K562 (cell line): ENCODE measurements around the gene MUSK. TPM values are rescaled to one million over a fixed set of nuclear protein-coding genes. Genes with fewer than 3 reads are reported as not detected.

Experiments
- ATAC-seq: fragments of 200-7000 bp; cut with Tn5 transposase; 3 replicates; pipeline ENCODE4 v1.9.1; 2020; ENCODE audit warnings: moderate library complexity
- BruUV-seq: library from RNA; stranded (reverse); fragments of 400-500 nt; replicated peaks from 2 replicates; lab custom pipeline; 2021; lab: Mats Ljungman, UMichigan
- CTCF ChIA-PET: fragments of 300-600 bp; formaldehyde crosslinking; extraction: SDS; loops from one replicate; lab custom pipeline; 2021; ENCODE audit warnings: low intra/inter-chr PET ratio; lab: Yijun Ruan, JAX
- POLR2A ChIA-PET: fragments of 300-600, 350-650 bp; sonication (Branson Sonifier 250); formaldehyde crosslinking; extraction: SDS; loops from one replicate; lab custom pipeline; 2021; ENCODE audit warnings: antibody characterized with exemption, inconsistent platforms; lab: Yijun Ruan, JAX
- DNase-seq, 4 experiments: peaks; one replicate each; pipeline versions ENCODE4 v3.0.0 to v3.0.0-alpha.2; 2011 to 2018; ENCODE audit warnings: low spot score in 3 of 4, mixed read lengths in 3 of 4; ENCODE audit errors: extremely low read depth in 1 of 4
- FAIRE-seq: peaks from 2 replicates; lab custom pipeline; 2011; peaks lifted over from hg19 to GRCh38; lab: Jason Lieb, UNC
- H2AFZ ChIP-seq: 2 replicates; pipeline ENCODE4 v1.6.0; 2011; ENCODE audit warnings: low read depth, low read length, control low read depth, inconsistent platforms
- H3K27ac ChIP-seq: fragments of 200-600 bp; 3 replicates; pipeline ENCODE4 v1.8.0; 2011; ENCODE audit warnings: low read depth, mild to moderate bottlenecking, control low read depth, inconsistent platforms, low read length, moderate library complexity, mixed read lengths; ENCODE audit errors: extremely low read depth
- H3K27me3 ChIP-seq, 2 experiments: fragments of 300-600 bp in 1 of 2; 2 replicates in 1 of 2; 3 replicates in 1 of 2; pipeline versions ENCODE4 v1.6.0 to v1.8.0; 2011; ENCODE audit warnings: inconsistent platforms in 2 of 2, low read length in 2 of 2, mild to moderate bottlenecking in 1 of 2, mixed read lengths in 1 of 2, moderate library complexity in 1 of 2; ENCODE audit not compliant: control insufficient read depth in 2 of 2, insufficient read depth in 2 of 2
- H3K36me3 ChIP-seq: fragments of 300-600 bp; 3 replicates; pipeline ENCODE4 v1.8.0; 2011; ENCODE audit warnings: mild to moderate bottlenecking, low read length, inconsistent platforms; ENCODE audit not compliant: control insufficient read depth, insufficient read depth
- H3K4me1 ChIP-seq, 2 experiments: fragments of 200-600 bp in 1 of 2; replicated peaks in 1 of 2; 2 replicates in 1 of 2; 3 replicates in 1 of 2; pipeline versions ENCODE4 v1.5.1 to v1.8.0; 2011; ENCODE audit warnings: inconsistent platforms in 2 of 2, low read length in 2 of 2, mild to moderate bottlenecking in 1 of 2, mixed read lengths in 1 of 2, moderate library complexity in 1 of 2; ENCODE audit not compliant: control insufficient read depth in 2 of 2, insufficient read depth in 2 of 2
- H3K4me2 ChIP-seq: 2 replicates; pipeline ENCODE4 v1.6.1; 2011; ENCODE audit warnings: low read length, control low read depth, inconsistent platforms, mixed read lengths; ENCODE audit not compliant: insufficient read depth
- H3K4me3 ChIP-seq: fragments of 200-600 bp; sonication (generic), shearing (Covaris generic); 2 replicates; pipeline ENCODE4 v1.5.1; 2016; ENCODE audit warnings: control low read depth, inconsistent platforms
- H3K79me2 ChIP-seq: fragments of 200-600 bp; 3 replicates; pipeline ENCODE4 v1.8.0; 2011; ENCODE audit warnings: low read length, inconsistent platforms; ENCODE audit not compliant: control insufficient read depth, insufficient read depth
- H3K9ac ChIP-seq, 2 experiments: 2 replicates each; pipeline versions ENCODE4 v1.6.0 to v1.6.1; 2011; ENCODE audit warnings: low read depth in 2 of 2, low read length in 2 of 2, control low read depth in 1 of 2, inconsistent platforms in 1 of 2, mild to moderate bottlenecking in 1 of 2, mixed read lengths in 1 of 2; ENCODE audit not compliant: insufficient read depth in 1 of 2
- H3K9me1 ChIP-seq: one replicate; pipeline ENCODE4 v1.6.0; 2011; ENCODE audit warnings: inconsistent platforms, mild to moderate bottlenecking, low read length, moderate library complexity; ENCODE audit not compliant: control insufficient read depth, insufficient read depth
- H3K9me3 ChIP-seq: replicated peaks from 2 replicates; pipeline ENCODE4 v1.5.1; 2011; ENCODE audit warnings: low read depth, low read length, inconsistent platforms; ENCODE audit not compliant: control insufficient read depth, insufficient read depth
- H4K20me1 ChIP-seq: replicated peaks from 2 replicates; pipeline ENCODE4 v1.6.1; 2011; ENCODE audit warnings: low read length, inconsistent platforms, mixed read lengths; ENCODE audit not compliant: control insufficient read depth, insufficient read depth
- ATF1 ChIP-seq, 2 experiments: fragments of 450-650 bp in 1 of 2; IDR thresholded peaks; 2 replicates each; pipeline ENCODE4 v1.6.1; 2016; ENCODE audit warnings: missing compliant biosample characterization in 1 of 2, missing genetic modification characterization in 1 of 2
- FOS ChIP-seq: IDR thresholded peaks from 3 replicates; pipeline ENCODE4 v1.6.1; 2011; ENCODE audit not compliant: insufficient read length; ENCODE audit errors: extremely low read depth
- HDAC1 ChIP-seq, 2 experiments: fragments of 450-650 bp; IDR thresholded peaks; 2 replicates each; pipeline ENCODE4 v1.6.1; 2016 to 2017; ENCODE audit warnings: inconsistent platforms in 1 of 2, mild to moderate bottlenecking in 1 of 2, moderate library complexity in 1 of 2
- HMG20B ChIP-seq: fragments of 250-450 bp; sonication (Bioruptor Pico); IDR thresholded peaks from 2 replicates; pipeline ENCODE4 v1.5.0; 2021; ENCODE audit warnings: mild to moderate bottlenecking
- LEF1 ChIP-seq: fragments of 450-650 bp; IDR thresholded peaks from 2 replicates; pipeline ENCODE4 v1.6.1; 2016; ENCODE audit warnings: mild to moderate bottlenecking
- PHF8 ChIP-seq: fragments of 200-600 bp; sonication (generic); IDR thresholded peaks from 2 replicates; pipeline ENCODE4 v1.6.1; 2012; ENCODE audit warnings: mixed run types, mild to moderate bottlenecking, inconsistent platforms, low read length, moderate library complexity, borderline replicate concordance
- RBM22 ChIP-seq: fragments of 200-400 bp; formaldehyde crosslinking; IDR thresholded peaks from 2 replicates; pipeline ENCODE4 v1.6.1; 2018; ENCODE audit warnings: low read length, low read depth; ENCODE audit not compliant: poor library complexity, severe bottlenecking
- ZBTB49 ChIP-seq: sonication (generic); formaldehyde crosslinking; IDR thresholded peaks from 2 replicates; pipeline ENCODE4 v1.8.0; 2022; ENCODE audit warnings: missing genetic modification reagents, mild to moderate bottlenecking, borderline replicate concordance
- ZNF134 ChIP-seq: fragments of 250-450 bp; sonication (Bioruptor Pico); conservative IDR thresholded peaks from 2 replicates; pipeline ENCODE4 v1.4.0; 2020
- ZNF184 ChIP-seq: sonication (generic); formaldehyde crosslinking; IDR thresholded peaks from 2 replicates; pipeline ENCODE4 v1.5.0; 2020; ENCODE audit warnings: missing genetic modification reagents
- ZNF696 ChIP-seq: fragments of 250-450 bp; sonication (Bioruptor Pico); conservative IDR thresholded peaks from 2 replicates; pipeline ENCODE4 v1.4.0; 2020; ENCODE audit warnings: mild to moderate bottlenecking, moderate library complexity
- WGBS: fragments of 100-300 bp; shearing (Covaris generic); methylation state at CpG from one replicate; pipeline ENCODE4 v1.1.6; 2016; ENCODE audit warnings: low coverage, mixed read lengths; ENCODE audit not compliant: insufficient coverage; ENCODE audit errors: missing lambda C conversion rate; 5-methylcytosine and 5-hydroxymethylcytosine counted together
- in situ Hi-C: fragments of 300-500 bp; cut with MboI; formaldehyde crosslinking; loops from 4 replicates; pipeline ENCODE4 v1.15.0; 2018; ENCODE audit warnings: inconsistent platforms, mixed read lengths
- intact Hi-C: fragments of 100-400 bp; cut with micrococcal nuclease; formaldehyde crosslinking; loops from 2 replicates; pipeline ENCODE4 v1.14.2; 2022
- polyA plus RNA-seq, 8 experiments: library from polyadenylated mRNA; depleted of rRNA in 4 of 8; stranded (reverse) in 5 of 8; unstranded in 3 of 8; fragments of >200 nt; fragmentation: Nextera tagmentation in 2 of 8; fragmentation: Illumina TruSeq in 1 of 8; extraction: Ambion mirVana in 2 of 8; extraction: Trizol in 1 of 8; gene quantifications; 2 replicates each; pipeline versions ENCODE4 v1.2.1 to v1.2.3, GENCODE V29; 2011 to 2014; ENCODE audit warnings: inconsistent platforms in 1 of 8, missing spikeins in 1 of 8
- total RNA-seq, 7 experiments: library from RNA; depleted of rRNA in 6 of 7; stranded (reverse); fragments of >200 nt in 6 of 7; fragmentation: Illumina TruSeq in 2 of 7; extraction: Trizol in 2 of 7; gene quantifications; 2 replicates each; pipeline versions ENCODE4 v1.2.1 to v1.2.3, GENCODE V29; 2011 to 2021; ENCODE audit warnings: low replicate concordance in 1 of 7

The MUSK gene
- total and polyA plus RNA-seq, 9 of the 15 experiments (the other 6 are each of a cell fraction or from before 2014, with no cell fraction given): not detected

GRCh38 chr9:110842169-110842568, 173.6 kb downstream of the MUSK start:
- CTCF ChIA-PET: no interaction called here
- Histone ChIP-seq H3K27ac (no peak overlapping the region), H3K36me3 (no peaks in the 10 kb centered on the region), H3K4me3 (no peak overlapping the region), H3K79me2 (no peaks in the 10 kb centered on the region), H2AFZ (no peak overlapping the region), H3K4me1 (no peaks in the 10 kb centered on the region), H3K9ac (no peak overlapping the region), H3K4me2 (no peak overlapping the region), H4K20me1 (no peaks in the 10 kb centered on the region), H3K9me1 (no peaks in the 10 kb centered on the region), H3K9me3 (no peaks in the 10 kb centered on the region), H3K27me3 (no peaks in the 10 kb centered on the region)
- POLR2A ChIA-PET: no interaction called here
- 1% methylated on average over 9 of the region's 9 CpGs for WGBS
- TF ChIP-seq PHF8: no peak
- no peak for TF ChIP-seq ZNF134 (CRISPR knock-in tag)
- TF ChIP-seq LEF1: no peak
- TF ChIP-seq FOS: no peak
- no peak for TF ChIP-seq HDAC1 (IDR thresholded peaks at IDR 0.05)
- no peak for TF ChIP-seq ZNF184 (CRISPR knock-in tag)
- no peak for TF ChIP-seq ATF1 (CRISPR knock-in tag; IDR thresholded peaks at IDR 0.05)
- no peak for TF ChIP-seq ATF1 (tag; IDR thresholded peaks at IDR 0.05)
- TF ChIP-seq RBM22: no peak
- no peak for TF ChIP-seq ZBTB49 (CRISPR knock-in tag)
- TF ChIP-seq HMG20B: no peak
- no peak for TF ChIP-seq ZNF696 (CRISPR knock-in tag)
- in situ Hi-C loops: no loop called here
- ATAC-seq (no peak), FAIRE-seq (no peak), DNase-seq (no peak)
- BruUV-seq: no TSS peak
- intact Hi-C loops: no loop called here
